Mesendoderm (in vitro differentiated cells): ENCODE results near the gene PDZD2.

Source experiments
- DNase-seq: peaks from one replicate; pipeline ENCODE4 v3.0.0; 2013
- H2AK5ac ChIP-seq: 2 replicates; pipeline ENCODE4 v1.6.1; 2013; ENCODE audit warnings: low read length, inconsistent platforms
- H2BK120ac ChIP-seq: 2 replicates; pipeline ENCODE4 v1.6.1; 2013; ENCODE audit warnings: low read depth, mild to moderate bottlenecking, low read length, moderate library complexity, mixed read lengths
- H2BK15ac ChIP-seq: replicated peaks from 2 replicates; pipeline ENCODE4 v1.6.1; 2013; ENCODE audit warnings: low read depth, mild to moderate bottlenecking, moderate library complexity
- H2BK5ac ChIP-seq: 2 replicates; pipeline ENCODE4 v1.6.1; 2013; ENCODE audit warnings: low read length, inconsistent platforms
- H3K18ac ChIP-seq: 2 replicates; pipeline ENCODE4 v1.6.1; 2013; ENCODE audit warnings: mild to moderate bottlenecking, low read length, mixed read lengths
- H3K23ac ChIP-seq: one replicate; pipeline ENCODE4 v1.6.1; 2013; ENCODE audit warnings: low read length
- H3K27ac ChIP-seq: 2 replicates; pipeline ENCODE4 v1.5.1; 2013; ENCODE audit warnings: low read depth, mild to moderate bottlenecking, inconsistent platforms, low read length, moderate library complexity
- H3K27me3 ChIP-seq: 2 replicates; pipeline ENCODE4 v1.6.1; 2013; ENCODE audit warnings: low read length, control low read depth, mild to moderate bottlenecking, inconsistent platforms; ENCODE audit not compliant: insufficient read depth, poor library complexity
- H3K36me3 ChIP-seq: 2 replicates; pipeline ENCODE4 v1.6.1; 2013; ENCODE audit warnings: low read length, inconsistent platforms; ENCODE audit not compliant: control insufficient read depth, insufficient read depth
- H3K4ac ChIP-seq: one replicate; pipeline ENCODE4 v1.6.1; 2013; ENCODE audit warnings: low read depth, mild to moderate bottlenecking, low read length, moderate library complexity
- H3K4me1 ChIP-seq: 2 replicates; pipeline ENCODE4 v1.6.1; 2013; ENCODE audit warnings: low read depth, low read length, inconsistent platforms; ENCODE audit not compliant: control insufficient read depth
- H3K4me2 ChIP-seq: 2 replicates; pipeline ENCODE4 v1.6.1; 2013; ENCODE audit warnings: low read length
- H3K4me3 ChIP-seq: 2 replicates; pipeline ENCODE4 v1.5.1; 2013; ENCODE audit warnings: mild to moderate bottlenecking, low read length
- H3K56ac ChIP-seq: one replicate; pipeline ENCODE4 v1.6.1; 2013; ENCODE audit warnings: low read length
- H3K79me1 ChIP-seq: 2 replicates; pipeline ENCODE4 v1.6.1; 2013; ENCODE audit warnings: low read length, inconsistent platforms
- H3K79me2 ChIP-seq: 2 replicates; pipeline ENCODE4 v1.6.1; 2013; ENCODE audit warnings: mild to moderate bottlenecking, low read length; ENCODE audit not compliant: control insufficient read depth, insufficient read depth
- H3K9ac ChIP-seq: 2 replicates; pipeline ENCODE4 v1.6.1; 2013; ENCODE audit warnings: low read length, inconsistent platforms
- H4K5ac ChIP-seq: one replicate; pipeline ENCODE4 v1.6.1; 2013; ENCODE audit warnings: low read length
- H4K8ac ChIP-seq: one replicate; pipeline ENCODE4 v1.6.1; 2013; ENCODE audit warnings: low read depth, mild to moderate bottlenecking, control low read depth, low read length, moderate library complexity
- WGBS: extraction: QIAGEN DNeasy Blood & Tissue Kit; methylation state at CpG from one replicate; pipeline ENCODE4 v1.1.7; 2013; ENCODE audit warnings: low lambda C conversion rate, missing lambda C conversion rate; ENCODE audit not compliant: insufficient coverage; ENCODE audit errors: extremely low coverage; 5-methylcytosine and 5-hydroxymethylcytosine counted together

PDZD2 gene

DNA sequence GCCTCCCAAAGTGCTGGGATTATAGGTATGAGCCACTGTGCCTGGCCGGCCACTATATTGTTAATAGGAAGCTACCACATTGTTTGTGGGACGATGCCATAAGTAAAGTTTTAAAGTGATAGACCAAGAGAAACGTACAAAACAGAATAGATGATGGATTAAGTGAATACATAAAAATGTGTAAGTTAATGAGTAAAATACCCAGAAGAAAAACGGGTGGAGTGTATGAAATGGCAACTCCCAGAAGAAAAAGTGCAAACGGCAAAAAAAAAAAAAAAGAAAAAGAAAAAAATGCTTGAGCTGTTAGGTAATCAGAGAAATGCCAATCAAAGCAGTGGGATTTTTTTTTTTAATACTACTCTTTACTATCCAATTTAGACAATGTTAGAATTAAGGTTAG, 246.0 kb downstream of the PDZD2 start:
- no peak overlapping the region for H2BK15ac ChIP-seq
- no peak overlapping the region for H4K5ac ChIP-seq
- no peaks in the 10 kb centered on the region for H3K79me2 ChIP-seq
- no peak overlapping the region for H3K23ac ChIP-seq
- no peaks in the 10 kb centered on the region for H3K36me3 ChIP-seq
- no peak overlapping the region for H3K4me3 ChIP-seq
- H3K18ac ChIP-seq, result no peak overlapping the region
- no peaks in the 10 kb centered on the region for H3K27me3 ChIP-seq
- no CpG with 5 or more reads among the region's 5 CpGs for WGBS
- no peak overlapping the region for H3K56ac ChIP-seq
- H4K8ac ChIP-seq, result no peak overlapping the region
- H2AK5ac ChIP-seq, result no peak overlapping the region
- H3K4ac ChIP-seq, result no peak overlapping the region
- H2BK120ac ChIP-seq, result no peak overlapping the region
- H3K9ac ChIP-seq, result no peak overlapping the region
- no peak overlapping the region for H3K4me2 ChIP-seq
- H3K27ac ChIP-seq, result no peak overlapping the region
- no peaks in the 10 kb centered on the region for H3K79me1 ChIP-seq
- H3K4me1 ChIP-seq, result peaks cover 2% of the 10 kb centered on the region
- H2BK5ac ChIP-seq, result no peak overlapping the region
- DNase-seq, result no peak

DNA sequence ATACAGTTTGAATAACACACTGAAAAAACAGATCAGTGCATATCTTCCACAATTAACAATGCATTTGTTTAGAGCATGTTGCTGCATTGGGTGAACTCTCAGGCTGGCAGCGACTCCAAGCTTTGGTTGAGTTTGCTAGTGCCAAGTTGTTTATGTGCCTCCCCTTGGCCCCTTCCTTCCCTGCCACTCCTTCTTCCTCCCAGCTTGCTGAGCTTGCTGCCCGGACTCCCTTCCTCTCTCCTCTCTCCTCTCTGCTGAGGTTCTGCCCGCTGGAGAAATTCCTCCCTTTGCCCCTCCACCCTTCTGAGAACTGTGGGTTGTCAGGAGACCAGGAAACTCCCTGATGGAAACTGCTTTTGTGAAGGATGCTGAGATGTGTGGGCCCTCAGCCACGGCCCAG, 247.3 kb downstream of the PDZD2 start:
- H3K4me2 ChIP-seq, result no peak overlapping the region
- H3K79me2 ChIP-seq, result no peaks in the 10 kb centered on the region
- no peaks in the 10 kb centered on the region for H3K27me3 ChIP-seq
- H3K56ac ChIP-seq, result no peak overlapping the region
- no peaks in the 10 kb centered on the region for H3K36me3 ChIP-seq
- no peak overlapping the region for H3K4ac ChIP-seq
- no peaks in the 10 kb centered on the region for H3K79me1 ChIP-seq
- no peak overlapping the region for H2BK15ac ChIP-seq
- H2BK5ac ChIP-seq, result no peak overlapping the region
- no peak overlapping the region for H4K8ac ChIP-seq
- peaks cover 2% of the 10 kb centered on the region for H3K4me1 ChIP-seq
- H3K18ac ChIP-seq, result no peak overlapping the region
- H3K27ac ChIP-seq, result no peak overlapping the region
- H4K5ac ChIP-seq, result no peak overlapping the region
- H3K23ac ChIP-seq, result no peak overlapping the region
- H3K9ac ChIP-seq, result no peak overlapping the region
- no peak overlapping the region for H3K4me3 ChIP-seq
- no peak overlapping the region for H2AK5ac ChIP-seq
- no CpG with 5 or more reads among the region's 4 CpGs for WGBS
- no peak for DNase-seq
- H2BK120ac ChIP-seq, result no peak overlapping the region

DNA sequence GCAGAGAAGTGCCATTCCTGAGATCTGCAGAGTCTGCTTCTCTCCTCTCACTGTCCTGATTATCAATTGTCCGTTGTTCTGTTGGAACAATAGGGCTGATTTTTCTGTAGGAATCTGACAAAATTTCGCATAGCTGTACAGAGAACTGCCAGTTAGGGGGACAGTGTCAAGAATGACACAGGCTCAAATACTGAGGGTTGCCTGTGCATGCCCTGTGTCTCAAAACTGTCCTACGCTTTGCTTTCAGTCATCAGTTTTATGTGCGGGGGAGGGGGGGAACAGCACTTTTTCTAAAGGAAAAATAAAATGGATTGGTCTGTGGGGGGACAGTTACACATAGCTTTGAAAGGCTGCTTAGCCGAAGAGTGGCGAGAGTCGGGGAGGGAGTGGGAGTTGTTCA, 248.6 kb downstream of the PDZD2 start:
- H3K36me3 ChIP-seq, result no peaks in the 10 kb centered on the region
- no peak overlapping the region for H3K23ac ChIP-seq
- H2BK120ac ChIP-seq, result no peak overlapping the region
- H2AK5ac ChIP-seq, result no peak overlapping the region
- H2BK5ac ChIP-seq, result no peak overlapping the region
- H3K79me1 ChIP-seq, result no peaks in the 10 kb centered on the region
- DNase-seq, result no peak
- no peak overlapping the region for H3K9ac ChIP-seq
- H4K5ac ChIP-seq, result no peak overlapping the region
- no CpG with 5 or more reads among the region's 7 CpGs for WGBS
- H3K18ac ChIP-seq, result no peak overlapping the region
- no peak overlapping the region for H3K4me3 ChIP-seq
- H3K27me3 ChIP-seq, result no peaks in the 10 kb centered on the region
- H3K79me2 ChIP-seq, result no peaks in the 10 kb centered on the region
- H3K4me2 ChIP-seq, result no peak overlapping the region
- no peak overlapping the region for H2BK15ac ChIP-seq
- H3K56ac ChIP-seq, result no peak overlapping the region
- H4K8ac ChIP-seq, result no peak overlapping the region
- H3K27ac ChIP-seq, result no peak overlapping the region
- peaks cover 2% of the 10 kb centered on the region for H3K4me1 ChIP-seq
- H3K4ac ChIP-seq, result no peak overlapping the region

DNA sequence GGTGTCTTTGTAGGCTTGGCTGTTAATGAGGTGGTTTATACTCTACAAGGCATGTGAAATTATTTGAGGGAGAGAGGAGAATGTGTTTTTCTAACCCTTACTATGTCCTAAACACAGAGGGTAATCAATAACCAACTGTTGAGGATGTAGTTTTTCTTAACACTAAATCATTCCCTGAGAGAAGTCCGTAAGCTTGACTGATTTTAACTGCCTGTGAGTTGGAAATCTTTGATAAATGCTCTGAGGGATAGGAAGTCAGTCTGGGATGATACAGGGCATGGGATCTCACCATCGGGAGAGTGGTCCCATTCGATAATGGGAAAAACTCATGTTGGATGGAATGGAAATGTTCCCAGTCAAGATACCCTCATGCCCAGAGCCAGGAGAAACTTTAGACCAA, 249.6 kb downstream of the PDZD2 start:
- H3K4me2 ChIP-seq, result no peak overlapping the region
- H3K27ac ChIP-seq, result no peak overlapping the region
- H2BK120ac ChIP-seq, result no peak overlapping the region
- no peak overlapping the region for H3K4ac ChIP-seq
- WGBS, result no CpG with 5 or more reads among the region's 3 CpGs
- no peak for DNase-seq
- no peaks in the 10 kb centered on the region for H3K36me3 ChIP-seq
- H3K56ac ChIP-seq, result no peak overlapping the region
- H3K9ac ChIP-seq, result no peak overlapping the region
- H3K23ac ChIP-seq, result no peak overlapping the region
- H3K4me1 ChIP-seq, result peaks cover 2% of the 10 kb centered on the region
- no peak overlapping the region for H2AK5ac ChIP-seq
- no peaks in the 10 kb centered on the region for H3K27me3 ChIP-seq
- H2BK15ac ChIP-seq, result no peak overlapping the region
- H4K8ac ChIP-seq, result no peak overlapping the region
- H4K5ac ChIP-seq, result no peak overlapping the region
- no peaks in the 10 kb centered on the region for H3K79me2 ChIP-seq
- no peaks in the 10 kb centered on the region for H3K79me1 ChIP-seq
- H3K4me3 ChIP-seq, result no peak overlapping the region
- H3K18ac ChIP-seq, result no peak overlapping the region
- H2BK5ac ChIP-seq, result no peak overlapping the region

DNA sequence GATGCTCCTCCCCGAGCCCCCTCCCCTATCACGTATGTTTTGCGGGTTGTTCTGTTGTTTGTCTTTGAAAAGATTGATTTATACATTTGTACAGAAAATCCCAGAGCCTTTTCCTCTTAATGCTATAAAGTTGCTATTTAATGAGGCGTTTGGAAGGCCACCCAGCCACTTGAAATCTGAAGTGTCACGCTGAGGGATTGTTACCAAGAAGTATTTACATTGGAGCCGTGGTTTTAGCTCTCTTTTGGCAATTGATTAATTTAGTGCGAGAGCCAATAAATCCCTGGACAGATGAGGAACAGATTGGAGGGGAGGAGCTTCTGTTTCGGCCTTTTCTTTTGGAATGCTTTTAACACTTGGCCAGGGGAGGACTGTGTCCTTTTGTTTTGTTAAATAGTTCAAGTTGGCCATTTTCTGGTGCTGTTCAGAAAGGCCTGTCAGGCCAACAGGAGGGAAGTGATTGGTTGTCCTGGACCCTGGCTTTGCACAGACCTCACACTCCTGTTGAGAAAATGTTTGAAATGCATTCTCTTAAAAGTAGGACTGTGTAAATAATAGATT, 250.2 kb downstream of the PDZD2 start:
- Histone ChIP-seq H3K36me3 (no peaks in the 10 kb centered on the region), H2BK5ac (no peak overlapping the region), H3K18ac (no peak overlapping the region), H3K27ac (no peak overlapping the region), H2AK5ac (no peak overlapping the region), H4K8ac (no peak overlapping the region), H3K4me2 (no peak overlapping the region), H3K4me3 (no peak overlapping the region), H3K79me1 (no peaks in the 10 kb centered on the region), H3K23ac (no peak overlapping the region), H3K79me2 (no peaks in the 10 kb centered on the region), H2BK15ac (no peak overlapping the region), H3K4me1 (peaks cover 2% of the 10 kb centered on the region), H4K5ac (no peak overlapping the region), H2BK120ac (no peak overlapping the region), H3K56ac (no peak overlapping the region), H3K9ac (no peak overlapping the region), H3K27me3 (no peaks in the 10 kb centered on the region), H3K4ac (no peak overlapping the region)
- no CpG with 5 or more reads among the region's 8 CpGs for WGBS
- peak; percentile 65 for DNase-seq

DNA sequence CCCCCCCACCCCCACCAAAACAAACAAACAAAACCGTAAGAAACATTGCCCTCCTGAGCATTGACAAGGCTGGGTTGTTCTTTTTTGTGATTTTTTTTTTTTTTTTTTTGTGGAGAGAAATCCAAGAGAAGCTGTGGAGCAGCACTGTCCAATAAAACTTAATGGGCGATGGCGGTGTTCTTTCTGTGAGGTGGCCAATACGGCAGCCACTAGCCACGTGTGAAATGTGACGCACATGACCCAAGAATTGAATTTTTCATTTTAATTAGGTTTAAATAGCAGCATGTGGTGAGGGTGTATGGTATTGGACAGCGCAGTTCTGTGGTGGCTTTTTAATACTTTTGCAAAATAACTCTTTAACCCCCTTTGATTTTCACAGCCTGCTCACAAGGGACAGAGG, 251.1 kb downstream of the PDZD2 start:
- Histone ChIP-seq H3K23ac (no peak overlapping the region), H3K56ac (no peak overlapping the region), H3K18ac (no peak overlapping the region), H3K27ac (no peak overlapping the region), H2BK120ac (no peak overlapping the region), H3K79me2 (no peaks in the 10 kb centered on the region), H4K5ac (no peak overlapping the region), H3K36me3 (no peaks in the 10 kb centered on the region), H3K4me1 (peaks cover 2% of the 10 kb centered on the region), H2BK5ac (no peak overlapping the region), H3K79me1 (no peaks in the 10 kb centered on the region), H3K4me2 (no peak overlapping the region), H3K9ac (no peak overlapping the region), H4K8ac (no peak overlapping the region), H3K27me3 (no peaks in the 10 kb centered on the region), H3K4ac (no peak overlapping the region), H3K4me3 (no peak overlapping the region), H2BK15ac (no peak overlapping the region), H2AK5ac (no peak overlapping the region)
- no CpG with 5 or more reads among the region's 7 CpGs for WGBS
- no peak for DNase-seq
